ENCODE data around the gene ATP5PO. TPM values are rescaled to one million over a fixed set of nuclear protein-coding genes. Genes with fewer than 3 reads are reported as not detected.
A peak's percentile ranks its signal among the peaks of the same experiment; 100 is the strongest.
"Not testable (repeated sequence)": the region's sequence is repeated elsewhere in the genome, so short reads cannot be mapped to it uniquely, and the experiment has no call there.

ATP5PO gene
- total and polyA plus RNA-seq, 2 of the 8 experiments (the other 6 are each of a cell fraction or from before 2014, with no cell fraction given): 251 to 267 TPM

- not testable (repeated sequence) for H4K20me1 ChIP-seq (replicated peaks in 1 of 2; ENCODE audit: control insufficient read depth in 1 of 2, insufficient read depth in 2 of 2, low read length in 2 of 2); H3K4me1 ChIP-seq (replicated peaks in 1 of 4; ENCODE audit: control insufficient read depth in 3 of 4, insufficient read depth in 4 of 4, low read length in 3 of 4); H3K27me3 ChIP-seq (replicated peaks in 1 of 4; ENCODE audit: control insufficient read depth in 3 of 4, extremely low read depth in 1 of 4, insufficient read depth in 3 of 4, low read length in 3 of 4); H3K79me1 ChIP-seq (ENCODE audit: low read depth, low read length); FAIRE-seq; H3K56ac ChIP-seq (replicated peaks; ENCODE audit: insufficient read length, low read depth, low read length); H2BK20ac ChIP-seq (ENCODE audit: low read length); H3K14ac ChIP-seq (ENCODE audit: insufficient read length); H3K23ac ChIP-seq (ENCODE audit: insufficient read length); H2AFZ ChIP-seq (ENCODE audit: low read length); H3K9me3 ChIP-seq (ENCODE audit: insufficient read depth in 2 of 2, low read depth in 1 of 2, low read length in 1 of 2); H3K23me2 ChIP-seq (ENCODE audit: low read depth, low read length); H3K36me3 ChIP-seq (ENCODE audit: control insufficient read depth in 2 of 4, insufficient read depth in 4 of 4, low read length in 3 of 4)
- Histone ChIP-seq H4K5ac (ENCODE audit: insufficient read length, low read depth, low read length) (peak overlapping the region; percentile 7), H2BK12ac (ENCODE audit: low read depth, low read length) (peak overlapping the region; percentile 97; the same call in 1 of the 2 replicates), H3K4ac (replicated peaks; ENCODE audit: insufficient read length, low read depth, low read length) (peak overlapping the region; percentile 87), H3K4me2 (ENCODE audit: insufficient read depth in 1 of 2, low read depth in 2 of 2, low read length in 2 of 2) (peak overlapping the region; percentile 73 to 88), H3K9ac (replicated peaks in 1 of 4; ENCODE audit: extremely low read depth in 1 of 4, low read depth in 3 of 4, low read length in 3 of 4) (peak overlapping the region in 3 of 4 experiments; percentile 26 to 90 (median 57); a peak in 6 of 7 replicates), H2BK5ac (ENCODE audit: low read depth, low read length) (peak overlapping the region; percentile 94), H2AK5ac (ENCODE audit: low read depth, low read length) (peak overlapping the region; percentile 60; the same call in 1 of the 2 replicates), H2BK15ac (ENCODE audit: low read length) (0 out of 2 replicates have a peak overlapping the region, but pooled peaks have one; percentile 36), H3K27ac (ENCODE audit: low read depth, low read length) (peak overlapping the region; percentile 68; the same call in 1 of the 2 replicates), H4K8ac (ENCODE audit: extremely low read depth, insufficient read depth, low read length) (peak overlapping the region; percentile 91; the same call in 1 of the 2 replicates), H3K79me2 (ENCODE audit: control insufficient read depth in 1 of 2, insufficient read depth in 2 of 2, low read length in 2 of 2) (peaks cover 0 to 19% of the 10 kb centered on the region in 2 experiments; a peak in 2 of 4 replicates), H4K91ac (replicated peaks; ENCODE audit: insufficient read length, low read length) (peak overlapping the region; percentile 83), H3K18ac (ENCODE audit: extremely low read depth, low read length) (peak overlapping the region; percentile 64), H2BK120ac (replicated peaks; ENCODE audit: low read depth, low read length) (peak overlapping the region; percentile 36), H3K4me3 (ENCODE audit: extremely low read depth in 1 of 4, insufficient read depth in 2 of 4, low read depth in 3 of 4, low read length in 4 of 4) (peak overlapping the region; percentile 32 to 62 (median 44); a peak in 7 of 8 replicates)
- peak; percentile 75 for TF ChIP-seq YY1 (IDR thresholded peaks at IDR 0.05; ENCODE audit: low read depth, low read length)
- CTCF ChIA-PET (ENCODE audit: partially characterized antibody): interaction anchor here (0.6 to 1.2 kb wide), 3 partner anchors 142 to 435 kb away, joined by 3 read pairs; no protein-coding TSS in a partner anchor
- 54% methylated on average over 6 of the region's 34 CpGs; no CpG with 5 or more reads in 1 of the 2 experiments for WGBS, 2 experiments (ENCODE audit: extremely low coverage in 1 of 2, insufficient coverage in 1 of 2, insufficient read length in 1 of 2, insufficient replicate concordance in 2 of 2, low coverage in 1 of 2, low lambda C conversion rate in 2 of 2, missing lambda C conversion rate in 1 of 2)
- peak in 1 of 2 experiments; percentile 53 for DNase-seq (ENCODE audit: low read depth in 1 of 2, low spot score in 2 of 2)
- POLR2A ChIA-PET (ENCODE audit: partially characterized antibody): interaction anchor here (0.7 to 4.0 kb wide), 9 partner anchors 12 to 169 kb away, joined by 3 to 16 read pairs (median 4); partner anchors contain the start of genes ATP5PO, MRPS6 and SLC5A3
Observed at GRCh38 chr21:33931052-33931798, 15.6 kb upstream of the ATP5PO start.
